ENCODE measurements around the gene LBH. TPM values are rescaled to one million over a fixed set of nuclear protein-coding genes. Genes with fewer than 3 reads are reported as not detected.

Gene LBH
- total RNA-seq, 5 donors from 2014 or later (not counting 1 experiment from before 2014, with no cell fraction given), result 209 to 386 (median 323) TPM

- Histone ChIP-seq H3K4me3 (ENCODE audit: control insufficient read depth in 1 of 2, extremely low read depth in 1 of 2, low read length in 1 of 2) (peak overlapping the region; percentile 70 to 92), H3K36me3 (ENCODE audit: control insufficient read depth in 2 of 2, extremely low read depth in 1 of 2, insufficient read depth in 1 of 2, low read length in 1 of 2) (peaks cover 0 to 12% of the 10 kb centered on the region in 2 donors), H3K27me3 (replicated peaks in 1 of 2; ENCODE audit: control insufficient read depth in 2 of 2, extremely low read depth in 1 of 2, insufficient read depth in 2 of 2, low read length in 1 of 2) (no peaks in the 10 kb centered on the region), H3K4me1 (ENCODE audit: control insufficient read depth in 1 of 2, extremely low read depth in 1 of 2, insufficient read depth in 2 of 2, low read length in 2 of 2) (peaks cover 27 to 59% of the 10 kb centered on the region in 2 experiments), H3K9me3 (no peaks in the 10 kb centered on the region), H3K27ac (ENCODE audit: low read length) (peak overlapping the region; percentile 76)
- DNase-seq (peak in 5 of 35 experiments; percentile 22 to 44 (median 35)), ATAC-seq (replicated peaks in 1 of 4) (peak; percentile 0 to 21 (median 16))
- Mint-ChIP-seq H3K36me3 (peaks cover 12% of the 10 kb centered on the region), H3K27me3 (no peaks in the 10 kb centered on the region), H3K9me3 (no peaks in the 10 kb centered on the region), H3K27ac (peak overlapping the region; percentile 76 to 88), H3K4me3 (peak overlapping the region; percentile 89 to 98 (median 92)), H3K4me1 (peaks cover 49 to 65% (median 64%) of the 10 kb centered on the region in 3 donors)
- WGBS (ENCODE audit: insufficient coverage), result 2% methylated on average over 40 of the region's 50 CpGs
- ChIA-PET POLR2A (interaction anchor here (0.6 to 2.9 kb wide), 31 partner anchors 10 to 1984 kb away, joined by 3 to 59 read pairs (median 4); partner anchors contain the start of genes LCLAT1 (in 1 of the 2), SLC30A6 (in 1 of the 2) and YPEL5 (in 1 of the 2)), CTCF (interaction anchor here (0.8 to 4.3 kb wide), 8 partner anchors 9 to 480 kb away, joined by 3 to 25 read pairs (median 4); no protein-coding TSS in a partner anchor)
These were observed 680 bp upstream of the LBH start for GRCh38 chr2:30230497-30231211.

DNA sequence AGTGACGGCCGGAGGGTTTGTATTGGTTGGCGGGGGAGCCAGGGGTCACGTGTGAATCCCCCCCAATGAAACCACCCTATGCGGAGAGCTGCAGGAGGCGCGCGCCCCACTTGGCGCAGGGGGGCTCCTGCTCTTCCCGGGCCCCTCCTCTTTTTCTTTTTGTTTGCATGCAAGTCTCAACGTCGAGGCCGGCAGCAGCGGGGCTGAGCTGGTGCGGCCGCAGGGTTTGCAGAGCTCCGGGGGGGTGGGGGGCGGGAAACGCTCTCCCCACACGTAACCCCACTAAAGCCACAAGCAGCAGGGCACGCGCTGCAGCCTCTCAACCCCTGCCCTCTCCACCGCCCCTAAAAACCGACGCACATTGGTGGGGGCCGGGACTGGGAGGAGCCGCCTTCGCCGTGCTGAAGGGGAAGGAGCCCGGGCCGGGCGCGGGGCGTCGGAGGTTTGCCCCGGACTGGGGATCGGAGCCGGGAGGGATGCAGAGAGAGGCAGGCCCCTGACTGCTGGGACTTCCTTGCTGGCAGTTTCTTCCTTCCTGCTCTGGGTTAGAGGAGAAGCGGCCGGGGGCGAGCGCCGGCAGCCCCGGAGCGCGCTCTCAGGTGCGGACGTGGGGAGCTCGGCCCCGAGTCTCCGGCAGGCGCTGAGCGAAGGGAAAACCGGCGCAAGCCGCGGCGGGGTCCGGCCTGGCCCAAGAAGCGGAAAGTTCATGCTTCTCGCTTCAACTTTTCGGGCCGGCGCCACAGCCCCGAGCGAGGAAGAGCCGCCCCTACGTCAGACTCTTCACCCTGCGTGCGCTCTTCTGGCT is 864 bp downstream of the LBH start:
- Mint-ChIP-seq H3K4me1 (peaks cover 48 to 64% (median 63%) of the 10 kb centered on the region in 3 donors), H3K27me3 (no peaks in the 10 kb centered on the region), H3K4me3 (peak overlapping the region; percentile 79 to 98 (median 92)), H3K27ac (peak overlapping the region; percentile 82 to 96), H3K9me3 (no peaks in the 10 kb centered on the region), H3K36me3 (peaks cover 25% of the 10 kb centered on the region)
- peak; percentile 71 to 91 (median 82) for DNase-seq
- peak; percentile 56 to 62 (median 56) for ATAC-seq (replicated peaks in 1 of 4)
- ChIA-PET POLR2A (interaction anchor here (0.6 to 3.0 kb wide), 35 partner anchors 8 to 318 kb away, joined by 3 to 59 read pairs (median 5); partner anchors contain the start of genes YPEL5 (in 2 of the 2) and LCLAT1 (in 1 of the 2)), CTCF (interaction anchor here (0.5 to 4.3 kb wide), 10 partner anchors 11 to 277 kb away, joined by 3 to 25 read pairs (median 5); no protein-coding TSS in a partner anchor)
- WGBS (ENCODE audit: insufficient coverage), result under 1% methylated on average over 44 of the region's 70 CpGs
- Histone ChIP-seq H3K4me1 (ENCODE audit: control insufficient read depth in 1 of 2, extremely low read depth in 1 of 2, insufficient read depth in 2 of 2, low read length in 2 of 2) (peaks cover 23 to 59% of the 10 kb centered on the region in 2 experiments), H3K9me3 (no peaks in the 10 kb centered on the region), H3K4me3 (ENCODE audit: control insufficient read depth in 1 of 2, extremely low read depth in 1 of 2, low read length in 1 of 2) (peak overlapping the region; percentile 89 to 92), H3K27ac (ENCODE audit: low read length) (peak overlapping the region; percentile 90), H3K36me3 (ENCODE audit: control insufficient read depth in 2 of 2, extremely low read depth in 1 of 2, insufficient read depth in 1 of 2, low read length in 1 of 2) (peaks cover 0 to 27% of the 10 kb centered on the region in 2 donors), H3K27me3 (replicated peaks in 1 of 2; ENCODE audit: control insufficient read depth in 2 of 2, extremely low read depth in 1 of 2, insufficient read depth in 2 of 2, low read length in 1 of 2) (no peaks in the 10 kb centered on the region)

- Mint-ChIP-seq H3K27me3 (no peaks in the 10 kb centered on the region), H3K4me3 (peak overlapping the region; percentile 79 to 98 (median 92)), H3K9me3 (no peaks in the 10 kb centered on the region), H3K4me1 (peaks cover 48 to 64% (median 63%) of the 10 kb centered on the region in 3 donors), H3K27ac (peak overlapping the region; percentile 82 to 96), H3K36me3 (peaks cover 30% of the 10 kb centered on the region)
- Histone ChIP-seq H3K4me3 (ENCODE audit: control insufficient read depth in 1 of 2, extremely low read depth in 1 of 2, low read length in 1 of 2) (peak overlapping the region; percentile 89 to 92), H3K27ac (ENCODE audit: low read length) (peak overlapping the region; percentile 90), H3K36me3 (ENCODE audit: control insufficient read depth in 2 of 2, extremely low read depth in 1 of 2, insufficient read depth in 1 of 2, low read length in 1 of 2) (peaks cover 0 to 33% of the 10 kb centered on the region in 2 donors), H3K27me3 (replicated peaks in 1 of 2; ENCODE audit: control insufficient read depth in 2 of 2, extremely low read depth in 1 of 2, insufficient read depth in 2 of 2, low read length in 1 of 2) (no peaks in the 10 kb centered on the region), H3K9me3 (no peaks in the 10 kb centered on the region), H3K4me1 (ENCODE audit: control insufficient read depth in 1 of 2, extremely low read depth in 1 of 2, insufficient read depth in 2 of 2, low read length in 2 of 2) (peaks cover 26 to 59% of the 10 kb centered on the region in 2 experiments)
- ChIA-PET POLR2A (interaction anchor here (0.8 to 3.0 kb wide), 16 partner anchors 8 to 191 kb away, joined by 3 to 59 read pairs (median 5); partner anchors contain the start of gene YPEL5 (in 1 of the 2)), CTCF (interaction anchor here (0.5 to 4.3 kb wide), 5 partner anchors 10 to 276 kb away, joined by 3 to 25 read pairs (median 9); no protein-coding TSS in a partner anchor)
- peak in 34 of 35 experiments; percentile 36 to 72 (median 54) for DNase-seq
- peak; percentile 11 to 20 (median 16) for ATAC-seq (replicated peaks in 1 of 4)
- 0% methylated on average over 1 of the region's 8 CpGs for WGBS (ENCODE audit: insufficient coverage)
These were observed 1.4 kb downstream of the LBH start for GRCh38 chr2:30232801-30233130.

- Histone ChIP-seq H3K27me3 (replicated peaks in 1 of 2; ENCODE audit: control insufficient read depth in 2 of 2, extremely low read depth in 1 of 2, insufficient read depth in 2 of 2, low read length in 1 of 2) (no peaks in the 10 kb centered on the region), H3K9me3 (no peaks in the 10 kb centered on the region), H3K36me3 (ENCODE audit: control insufficient read depth in 2 of 2, extremely low read depth in 1 of 2, insufficient read depth in 1 of 2, low read length in 1 of 2) (peaks cover 3 to 39% of the 10 kb centered on the region in 2 donors), H3K4me1 (ENCODE audit: control insufficient read depth in 1 of 2, extremely low read depth in 1 of 2, insufficient read depth in 2 of 2, low read length in 2 of 2) (peaks cover 32 to 61% of the 10 kb centered on the region in 2 experiments), H3K27ac (ENCODE audit: low read length) (peak overlapping the region; percentile 90), H3K4me3 (ENCODE audit: control insufficient read depth in 1 of 2, extremely low read depth in 1 of 2, low read length in 1 of 2) (peak overlapping the region; percentile 89 to 92)
- ChIA-PET POLR2A (interaction anchor here (0.5 to 3.0 kb wide), 10 partner anchors 12 to 87 kb away, joined by 3 to 59 read pairs (median 4); partner anchors contain the start of gene YPEL5 (in 1 of the 2)), CTCF (interaction anchor here (0.7 to 3.1 kb wide), 5 partner anchors 14 to 478 kb away, joined by 3 to 11 read pairs (median 4); no protein-coding TSS in a partner anchor)
- DNase-seq (peak in 1 of 35 experiments; percentile 19), ATAC-seq (replicated peaks in 1 of 4) (no peak)
- peaks cover 35% of the 10 kb centered on the region for H3K36me3 Mint-ChIP-seq
- H3K9me3 Mint-ChIP-seq, result no peaks in the 10 kb centered on the region
- H3K4me3 Mint-ChIP-seq, result peak overlapping the region; percentile 79 to 98 (median 92)
- peaks cover 49 to 64% (median 63%) of the 10 kb centered on the region in 3 donors for H3K4me1 Mint-ChIP-seq
- peak overlapping the region; percentile 82 to 96 for H3K27ac Mint-ChIP-seq
- WGBS (ENCODE audit: insufficient coverage), result 3% methylated on average over 3 of the region's 4 CpGs
- no peaks in the 10 kb centered on the region for H3K27me3 Mint-ChIP-seq
These were observed 2.1 kb downstream of the LBH start for GRCh38 chr2:30233271-30234009.

DNA sequence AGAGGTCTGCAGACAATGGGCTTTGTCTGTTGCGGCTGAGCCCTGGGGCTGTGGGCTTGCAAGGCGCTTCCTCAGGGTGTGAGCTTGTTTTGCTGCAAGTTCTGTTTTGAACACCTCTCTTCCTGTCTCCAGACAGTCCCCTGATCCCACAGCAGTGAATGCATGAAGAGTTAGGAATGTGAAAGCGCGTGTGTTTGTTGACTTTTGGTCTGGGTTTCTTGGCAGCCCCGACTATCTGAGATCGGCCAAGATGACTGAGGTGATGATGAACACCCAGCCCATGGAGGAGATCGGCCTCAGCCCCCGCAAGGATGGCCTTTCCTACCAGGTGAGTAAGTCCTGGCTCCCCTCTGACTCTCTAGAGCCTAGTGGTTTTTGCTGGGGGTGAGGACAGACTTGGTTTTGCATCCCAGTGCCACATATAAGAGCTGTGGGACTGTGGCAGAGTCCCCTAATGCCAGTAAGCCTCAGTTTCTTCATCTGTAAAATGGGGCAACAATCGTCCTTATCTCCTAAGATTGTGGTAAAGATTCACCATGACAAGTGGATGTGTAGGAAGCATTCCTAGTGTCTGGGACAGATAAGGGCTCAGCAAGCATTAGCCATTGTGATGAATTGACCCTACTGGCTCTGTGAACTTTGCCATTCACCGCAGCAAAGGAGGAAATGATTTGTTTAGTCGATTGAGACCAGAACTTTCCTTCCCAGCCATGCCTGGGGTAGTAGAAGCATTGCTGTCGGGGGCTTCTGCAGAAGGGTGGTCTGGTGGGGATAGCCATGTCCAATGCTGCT is 3.0 kb downstream of the LBH start:
- H3K4me1 ChIP-seq (ENCODE audit: control insufficient read depth in 1 of 2, extremely low read depth in 1 of 2, insufficient read depth in 2 of 2, low read length in 2 of 2), result peaks cover 36 to 70% of the 10 kb centered on the region in 2 experiments
- no peaks in the 10 kb centered on the region for H3K9me3 ChIP-seq
- H3K27ac Mint-ChIP-seq, result peak overlapping the region; percentile 82 to 96
- peak overlapping the region; percentile 79 to 98 (median 92) for H3K4me3 Mint-ChIP-seq
- H3K36me3 ChIP-seq (ENCODE audit: control insufficient read depth in 2 of 2, extremely low read depth in 1 of 2, insufficient read depth in 1 of 2, low read length in 1 of 2), result peaks cover 3 to 45% of the 10 kb centered on the region in 2 donors
- H3K4me1 Mint-ChIP-seq, result peaks cover 57 to 73% (median 70%) of the 10 kb centered on the region in 3 donors
- DNase-seq (peak in 8 of 35 experiments; percentile 20 to 62 (median 40)), ATAC-seq (replicated peaks in 1 of 4) (no peak)
- H3K27me3 Mint-ChIP-seq, result no peaks in the 10 kb centered on the region
- no peaks in the 10 kb centered on the region for H3K27me3 ChIP-seq (replicated peaks in 1 of 2; ENCODE audit: control insufficient read depth in 2 of 2, extremely low read depth in 1 of 2, insufficient read depth in 2 of 2, low read length in 1 of 2)
- peaks cover 41% of the 10 kb centered on the region for H3K36me3 Mint-ChIP-seq
- POLR2A ChIA-PET, result interaction anchor here (0.5 to 3.0 kb wide), 7 partner anchors 11 to 88 kb away, joined by 3 to 13 read pairs (median 3); partner anchors contain the start of gene YPEL5 (in 1 of the 2)
- peak overlapping the region; percentile 90 for H3K27ac ChIP-seq (ENCODE audit: low read length)
- H3K4me3 ChIP-seq (ENCODE audit: control insufficient read depth in 1 of 2, extremely low read depth in 1 of 2, low read length in 1 of 2), result peak overlapping the region; percentile 89 to 92
- WGBS (ENCODE audit: insufficient coverage), result 0% methylated on average over 4 of the region's 12 CpGs
- H3K9me3 Mint-ChIP-seq, result no peaks in the 10 kb centered on the region
- CTCF ChIA-PET, result interaction anchor here (0.6 to 3.1 kb wide), 7 partner anchors 7 to 477 kb away, joined by 3 to 11 read pairs (median 4); no protein-coding TSS in a partner anchor
